ENCODE results near the gene CTNNA3.

The CTNNA3 gene

GRCh38 chr10:66881814-66882213 lies 814.2 kb downstream of the CTNNA3 start:
- Histone ChIP-seq H3K4me3 (no peak overlapping the region), H3K9me3 (no peaks in the 10 kb centered on the region), H3K4me1 (no peaks in the 10 kb centered on the region), H3K27me3 (ENCODE audit: low read depth) (no peaks in the 10 kb centered on the region), H3K36me3 (replicated peaks) (no peaks in the 10 kb centered on the region)
- no peak for DNase-seq (ENCODE audit: low spot score in 2 of 2)
- in situ Hi-C loops (cut with MboI; ENCODE audit: low sequenced_read_pairs) = no loop called here

- Histone ChIP-seq H3K36me3 (replicated peaks) (no peaks in the 10 kb centered on the region), H3K27me3 (ENCODE audit: low read depth) (no peaks in the 10 kb centered on the region), H3K9me3 (no peaks in the 10 kb centered on the region), H3K4me3 (no peak overlapping the region), H3K4me1 (no peaks in the 10 kb centered on the region)
- no peak for DNase-seq (ENCODE audit: low spot score in 2 of 2)
- in situ Hi-C loops (cut with MboI; ENCODE audit: low sequenced_read_pairs) = no loop called here
Measured at GRCh38 chr10:66880826-66881225, 815.2 kb downstream of the CTNNA3 start.

GRCh38 chr10:66880292-66880691 lies 815.7 kb downstream of the CTNNA3 start:
- no peaks in the 10 kb centered on the region for H3K9me3 ChIP-seq
- no peaks in the 10 kb centered on the region for H3K36me3 ChIP-seq (replicated peaks)
- no peaks in the 10 kb centered on the region for H3K27me3 ChIP-seq (ENCODE audit: low read depth)
- DNase-seq (ENCODE audit: low spot score in 2 of 2) = no peak
- no peak overlapping the region for H3K4me3 ChIP-seq
- in situ Hi-C loops (cut with MboI; ENCODE audit: low sequenced_read_pairs) = no loop called here
- no peaks in the 10 kb centered on the region for H3K4me1 ChIP-seq

GRCh38 chr10:66877361-66877760 lies 818.6 kb downstream of the CTNNA3 start:
- DNase-seq (ENCODE audit: low spot score in 2 of 2) = no peak
- no peaks in the 10 kb centered on the region for H3K27me3 ChIP-seq (ENCODE audit: low read depth)
- H3K4me3 ChIP-seq = no peak overlapping the region
- no peaks in the 10 kb centered on the region for H3K36me3 ChIP-seq (replicated peaks)
- in situ Hi-C loops (cut with MboI; ENCODE audit: low sequenced_read_pairs) = no loop called here
- no peaks in the 10 kb centered on the region for H3K4me1 ChIP-seq
- no peaks in the 10 kb centered on the region for H3K9me3 ChIP-seq

- Histone ChIP-seq H3K9me3 (no peaks in the 10 kb centered on the region), H3K4me1 (no peaks in the 10 kb centered on the region), H3K27me3 (ENCODE audit: low read depth) (no peaks in the 10 kb centered on the region), H3K4me3 (no peak overlapping the region), H3K36me3 (replicated peaks) (no peaks in the 10 kb centered on the region)
- no peak for DNase-seq (ENCODE audit: low spot score in 2 of 2)
- in situ Hi-C loops (cut with MboI; ENCODE audit: low sequenced_read_pairs) = no loop called here
Measured at GRCh38 chr10:66869635-66870034, 826.4 kb downstream of the CTNNA3 start.

GRCh38 chr10:66862687-66863258 lies 833.2 kb downstream of the CTNNA3 start:
- Histone ChIP-seq H3K36me3 (replicated peaks) (no peaks in the 10 kb centered on the region), H3K9me3 (peaks cover 3% of the 10 kb centered on the region; the same call in 1 of the 2 replicates), H3K27me3 (ENCODE audit: low read depth) (no peaks in the 10 kb centered on the region), H3K4me3 (no peak overlapping the region), H3K4me1 (no peaks in the 10 kb centered on the region; the same call in 1 of the 2 replicates)
- no peak for DNase-seq (ENCODE audit: low spot score in 2 of 2)
- in situ Hi-C loops (cut with MboI; ENCODE audit: low sequenced_read_pairs) = no loop called here

GRCh38 chr10:66860376-66860945 lies 835.5 kb downstream of the CTNNA3 start:
- Histone ChIP-seq H3K4me1 (no peaks in the 10 kb centered on the region; the same call in 1 of the 2 replicates), H3K9me3 (peaks cover 3% of the 10 kb centered on the region; the same call in 1 of the 2 replicates), H3K4me3 (no peak overlapping the region), H3K36me3 (replicated peaks) (no peaks in the 10 kb centered on the region), H3K27me3 (ENCODE audit: low read depth) (no peaks in the 10 kb centered on the region)
- in situ Hi-C loops (cut with MboI; ENCODE audit: low sequenced_read_pairs) = no loop called here
- no peak for DNase-seq (ENCODE audit: low spot score in 2 of 2)

- DNase-seq (ENCODE audit: low spot score in 2 of 2) = no peak
- in situ Hi-C loops (cut with MboI; ENCODE audit: low sequenced_read_pairs) = no loop called here
- no peaks in the 10 kb centered on the region for H3K36me3 ChIP-seq (replicated peaks)
Measured at GRCh38 chr10:66852811-66853210, 843.2 kb downstream of the CTNNA3 start.

GRCh38 chr10:66848856-66849255 lies 847.1 kb downstream of the CTNNA3 start:
- Histone ChIP-seq H3K4me3 (no peak overlapping the region), H3K36me3 (replicated peaks) (no peaks in the 10 kb centered on the region), H3K4me1 (peaks cover 14% of the 10 kb centered on the region), H3K27me3 (ENCODE audit: low read depth) (no peaks in the 10 kb centered on the region), H3K9me3 (no peaks in the 10 kb centered on the region)
- in situ Hi-C loops (cut with MboI; ENCODE audit: low sequenced_read_pairs) = no loop called here
- no peak for DNase-seq (ENCODE audit: low spot score in 2 of 2)

More at GRCh38 chr10:66852811-66853210, 843.2 kb downstream of the CTNNA3 start:
- H3K4me3 ChIP-seq = no peak overlapping the region
- peaks cover 10% of the 10 kb centered on the region for H3K4me1 ChIP-seq
- no peaks in the 10 kb centered on the region for H3K9me3 ChIP-seq
- H3K27me3 ChIP-seq (ENCODE audit: low read depth) = no peaks in the 10 kb centered on the region

GRCh38 chr10:66844176-66844942 lies 851.6 kb downstream of the CTNNA3 start:
- no peak for DNase-seq (ENCODE audit: low spot score in 2 of 2)
- H3K4me3 ChIP-seq = no peak overlapping the region
- no peaks in the 10 kb centered on the region for H3K27me3 ChIP-seq (ENCODE audit: low read depth)
- no peaks in the 10 kb centered on the region for H3K9me3 ChIP-seq
- no peaks in the 10 kb centered on the region for H3K36me3 ChIP-seq (replicated peaks)
- peaks cover 14% of the 10 kb centered on the region for H3K4me1 ChIP-seq
- in situ Hi-C loops (cut with MboI; ENCODE audit: low sequenced_read_pairs) = no loop called here

- in situ Hi-C loops (cut with MboI; ENCODE audit: low sequenced_read_pairs) = no loop called here
- no peak overlapping the region for H3K4me3 ChIP-seq
- H3K4me1 ChIP-seq = peaks cover 6% of the 10 kb centered on the region
- H3K9me3 ChIP-seq = no peaks in the 10 kb centered on the region
- no peaks in the 10 kb centered on the region for H3K36me3 ChIP-seq (replicated peaks)
- no peak for DNase-seq (ENCODE audit: low spot score in 2 of 2)
- H3K27me3 ChIP-seq (ENCODE audit: low read depth) = no peaks in the 10 kb centered on the region
Measured at GRCh38 chr10:66843396-66843795, 852.6 kb downstream of the CTNNA3 start.

- H3K27me3 ChIP-seq (ENCODE audit: low read depth) = no peaks in the 10 kb centered on the region
- in situ Hi-C loops (cut with MboI; ENCODE audit: low sequenced_read_pairs) = no loop called here
- no peak overlapping the region for H3K4me3 ChIP-seq
- H3K4me1 ChIP-seq = peaks cover 10% of the 10 kb centered on the region
- no peak for DNase-seq (ENCODE audit: low spot score in 2 of 2)
- H3K9me3 ChIP-seq = no peaks in the 10 kb centered on the region
- H3K36me3 ChIP-seq (replicated peaks) = no peaks in the 10 kb centered on the region
Measured at GRCh38 chr10:66842867-66843266, 853.1 kb downstream of the CTNNA3 start.

- in situ Hi-C loops (cut with MboI; ENCODE audit: low sequenced_read_pairs) = no loop called here
- DNase-seq (ENCODE audit: low spot score in 2 of 2) = no peak
- Histone ChIP-seq H3K4me1 (peaks cover 15% of the 10 kb centered on the region), H3K36me3 (replicated peaks) (no peaks in the 10 kb centered on the region), H3K27me3 (ENCODE audit: low read depth) (no peaks in the 10 kb centered on the region), H3K9me3 (no peaks in the 10 kb centered on the region), H3K4me3 (no peak overlapping the region)
Measured at GRCh38 chr10:66842371-66842770, 853.6 kb downstream of the CTNNA3 start.

- in situ Hi-C loops (cut with MboI; ENCODE audit: low sequenced_read_pairs) = no loop called here
Measured at GRCh38 chr10:66838656-66839055, 857.3 kb downstream of the CTNNA3 start.

More at GRCh38 chr10:66838656-66839055, 857.3 kb downstream of the CTNNA3 start:
- Histone ChIP-seq H3K9me3 (no peaks in the 10 kb centered on the region), H3K27me3 (ENCODE audit: low read depth) (no peaks in the 10 kb centered on the region), H3K4me3 (no peak overlapping the region), H3K36me3 (replicated peaks) (no peaks in the 10 kb centered on the region), H3K4me1 (peaks cover 24% of the 10 kb centered on the region)
- no peak for DNase-seq (ENCODE audit: low spot score in 2 of 2)

Measured in HAP-1 (cell line).